Measurements from ENCODE around the gene RGS19.

GRCh38 chr20:64074963-64075362 lies 4.4 kb downstream of the RGS19 start:
- TF ChIP-seq, protein P1, sequence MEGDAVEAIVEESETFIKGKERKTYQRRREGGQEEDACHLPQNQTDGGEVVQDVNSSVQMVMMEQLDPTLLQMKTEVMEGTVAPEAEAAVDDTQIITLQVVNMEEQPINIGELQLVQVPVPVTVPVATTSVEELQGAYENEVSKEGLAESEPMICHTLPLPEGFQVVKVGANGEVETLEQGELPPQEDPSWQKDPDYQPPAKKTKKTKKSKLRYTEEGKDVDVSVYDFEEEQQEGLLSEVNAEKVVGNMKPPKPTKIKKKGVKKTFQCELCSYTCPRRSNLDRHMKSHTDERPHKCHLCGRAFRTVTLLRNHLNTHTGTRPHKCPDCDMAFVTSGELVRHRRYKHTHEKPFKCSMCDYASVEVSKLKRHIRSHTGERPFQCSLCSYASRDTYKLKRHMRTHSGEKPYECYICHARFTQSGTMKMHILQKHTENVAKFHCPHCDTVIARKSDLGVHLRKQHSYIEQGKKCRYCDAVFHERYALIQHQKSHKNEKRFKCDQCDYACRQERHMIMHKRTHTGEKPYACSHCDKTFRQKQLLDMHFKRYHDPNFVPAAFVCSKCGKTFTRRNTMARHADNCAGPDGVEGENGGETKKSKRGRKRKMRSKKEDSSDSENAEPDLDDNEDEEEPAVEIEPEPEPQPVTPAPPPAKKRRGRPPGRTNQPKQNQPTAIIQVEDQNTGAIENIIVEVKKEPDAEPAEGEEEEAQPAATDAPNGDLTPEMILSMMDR (conservative IDR thresholded peaks at IDR 0.05; ENCODE audit: low read depth, low read length) = no peak
- TF ChIP-seq EZH2 (IDR thresholded peaks at IDR 0.05; ENCODE audit: low read length, unreplicated experiment) = no peak

Measured in PC-3 (cell line).